Body of pancreas (tissue), 4 donors: ENCODE measurements around the gene SCN3A.

Experiments
- POLR2A ChIP-seq, 3 donors: fragments of 450-650 bp; IDR thresholded peaks; one replicate each; pipeline ENCODE4 v1.6.1; 2016; ENCODE audit warnings: antibody characterized with exemption in 3 of 3, mild to moderate bottlenecking in 2 of 3
- TF ChIP-seq, protein P1 (sequence below), 7 experiments: fragments of 450-650 bp in 4 of 7; fragments of 200-600 bp in 3 of 7; sonication (generic) in 3 of 7; IDR thresholded peaks; one replicate each; pipeline ENCODE4 v1.5.1; 2016 to 2019; ENCODE audit warnings: antibody characterized with exemption in 7 of 7

DNA sequence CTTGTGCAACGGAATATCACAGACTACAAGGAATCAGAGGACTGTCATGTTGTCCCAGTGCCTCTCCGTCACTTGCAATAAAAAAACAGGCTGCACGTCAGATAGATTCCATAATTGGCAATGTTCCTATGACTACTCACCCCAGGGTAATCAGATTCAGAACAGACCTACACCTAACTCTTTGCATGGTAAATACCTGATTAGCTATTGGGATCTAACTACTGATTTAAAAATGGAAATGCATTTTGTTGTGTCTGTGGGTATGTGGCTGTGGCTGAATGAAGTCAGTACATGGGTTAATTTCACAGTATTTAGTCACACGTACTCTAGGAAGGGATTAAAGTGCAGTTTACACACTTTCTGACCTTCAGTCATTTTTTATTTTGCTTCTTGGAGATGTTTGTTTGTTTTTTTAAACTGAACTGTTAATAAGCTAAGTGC lies 91.7 kb downstream of the SCN3A start:
- TF ChIP-seq, protein P1, sequence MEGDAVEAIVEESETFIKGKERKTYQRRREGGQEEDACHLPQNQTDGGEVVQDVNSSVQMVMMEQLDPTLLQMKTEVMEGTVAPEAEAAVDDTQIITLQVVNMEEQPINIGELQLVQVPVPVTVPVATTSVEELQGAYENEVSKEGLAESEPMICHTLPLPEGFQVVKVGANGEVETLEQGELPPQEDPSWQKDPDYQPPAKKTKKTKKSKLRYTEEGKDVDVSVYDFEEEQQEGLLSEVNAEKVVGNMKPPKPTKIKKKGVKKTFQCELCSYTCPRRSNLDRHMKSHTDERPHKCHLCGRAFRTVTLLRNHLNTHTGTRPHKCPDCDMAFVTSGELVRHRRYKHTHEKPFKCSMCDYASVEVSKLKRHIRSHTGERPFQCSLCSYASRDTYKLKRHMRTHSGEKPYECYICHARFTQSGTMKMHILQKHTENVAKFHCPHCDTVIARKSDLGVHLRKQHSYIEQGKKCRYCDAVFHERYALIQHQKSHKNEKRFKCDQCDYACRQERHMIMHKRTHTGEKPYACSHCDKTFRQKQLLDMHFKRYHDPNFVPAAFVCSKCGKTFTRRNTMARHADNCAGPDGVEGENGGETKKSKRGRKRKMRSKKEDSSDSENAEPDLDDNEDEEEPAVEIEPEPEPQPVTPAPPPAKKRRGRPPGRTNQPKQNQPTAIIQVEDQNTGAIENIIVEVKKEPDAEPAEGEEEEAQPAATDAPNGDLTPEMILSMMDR (IDR thresholded peaks at IDR 0.05), result no peak
- no peak for TF ChIP-seq POLR2A (IDR thresholded peaks at IDR 0.05)
